ENCODE data around the gene BABAM2.

The BABAM2 gene

GRCh38 chr2:27906074-27906473 lies 15.5 kb downstream of the BABAM2 start:
- in situ Hi-C loops (cut with MboI; ENCODE audit: low sequenced_read_pairs), result no loop called here

- in situ Hi-C loops (cut with MboI; ENCODE audit: low sequenced_read_pairs), result no loop called here
Observed at GRCh38 chr2:27907547-27907946, 17.0 kb downstream of the BABAM2 start.

GRCh38 chr2:27909901-27910300 lies 19.4 kb downstream of the BABAM2 start:
- in situ Hi-C loops (cut with MboI; ENCODE audit: low sequenced_read_pairs), result no loop called here

GRCh38 chr2:27911458-27912210 lies 21.1 kb downstream of the BABAM2 start:
- in situ Hi-C loops (cut with MboI; ENCODE audit: low sequenced_read_pairs), result no loop called here

- in situ Hi-C loops (cut with MboI; ENCODE audit: low sequenced_read_pairs), result no loop called here
Observed at GRCh38 chr2:27912512-27912911, 22.0 kb downstream of the BABAM2 start.

GRCh38 chr2:27914041-27914804 lies 23.7 kb downstream of the BABAM2 start:
- in situ Hi-C loops (cut with MboI; ENCODE audit: low sequenced_read_pairs), result no loop called here

- in situ Hi-C loops (cut with MboI; ENCODE audit: low sequenced_read_pairs), result no loop called here
Observed at GRCh38 chr2:27914805-27915175, 24.3 kb downstream of the BABAM2 start.

GRCh38 chr2:27915191-27915590 lies 24.7 kb downstream of the BABAM2 start:
- in situ Hi-C loops (cut with MboI; ENCODE audit: low sequenced_read_pairs), result no loop called here

- in situ Hi-C loops (cut with MboI; ENCODE audit: low sequenced_read_pairs), result no loop called here
Observed at GRCh38 chr2:27915874-27916273, 25.3 kb downstream of the BABAM2 start.

- in situ Hi-C loops (cut with MboI; ENCODE audit: low sequenced_read_pairs), result no loop called here
Observed at GRCh38 chr2:27916293-27916995, 25.9 kb downstream of the BABAM2 start.

- in situ Hi-C loops (cut with MboI; ENCODE audit: low sequenced_read_pairs), result no loop called here
Observed at GRCh38 chr2:27920148-27920885, 29.8 kb downstream of the BABAM2 start.

- in situ Hi-C loops (cut with MboI; ENCODE audit: low sequenced_read_pairs), result no loop called here
Observed at GRCh38 chr2:27921424-27921823, 30.9 kb downstream of the BABAM2 start.

GRCh38 chr2:27921880-27922547 lies 31.5 kb downstream of the BABAM2 start:
- in situ Hi-C loops (cut with MboI; ENCODE audit: low sequenced_read_pairs), result no loop called here

GRCh38 chr2:27922842-27923241 lies 32.3 kb downstream of the BABAM2 start:
- in situ Hi-C loops (cut with MboI; ENCODE audit: low sequenced_read_pairs), result no loop called here

GRCh38 chr2:27925766-27926472 lies 35.4 kb downstream of the BABAM2 start:
- in situ Hi-C loops (cut with MboI; ENCODE audit: low sequenced_read_pairs), result no loop called here

GRCh38 chr2:27929916-27930486 lies 39.5 kb downstream of the BABAM2 start:
- in situ Hi-C loops (cut with MboI; ENCODE audit: low sequenced_read_pairs), result no loop called here

GRCh38 chr2:27931361-27931950 lies 40.9 kb downstream of the BABAM2 start:
- in situ Hi-C loops (cut with MboI; ENCODE audit: low sequenced_read_pairs), result no loop called here

GRCh38 chr2:27932396-27932795 lies 41.9 kb downstream of the BABAM2 start:
- in situ Hi-C loops (cut with MboI; ENCODE audit: low sequenced_read_pairs), result no loop called here

GRCh38 chr2:27935026-27935425 lies 44.5 kb downstream of the BABAM2 start:
- in situ Hi-C loops (cut with MboI; ENCODE audit: low sequenced_read_pairs), result no loop called here

Data from HL-60/S4 treated with retinoic acid at 250 ng/mL for 4 days and 3 days (cell line).